ENCODE measurements around the gene OR5H2. TPM values are rescaled to one million over a fixed set of nuclear protein-coding genes. Genes with fewer than 3 reads are reported as not detected.

The OR5H2 gene
- not detected in 3 replicates for total RNA-seq
- long read RNA-seq: 0 reads

DNA sequence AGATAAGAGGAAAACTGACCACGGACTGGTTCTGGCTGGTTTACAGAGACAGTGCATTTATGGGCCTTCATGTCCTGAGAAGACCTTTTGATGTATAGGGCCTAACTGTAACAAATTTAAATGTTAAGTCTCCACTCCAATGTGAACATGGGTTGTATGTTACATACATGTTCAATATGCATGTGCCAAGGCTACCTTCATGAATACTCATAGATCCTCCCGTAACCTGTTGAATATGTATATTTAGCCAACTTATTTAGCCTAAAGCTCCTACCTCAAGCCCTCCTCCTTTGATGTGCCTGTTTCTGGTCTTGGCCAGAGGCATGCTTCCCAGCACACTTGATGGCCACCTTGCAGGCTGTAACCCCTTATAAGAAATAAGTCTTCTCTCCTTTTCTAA is at the start of gene OR5H2:
Gene OR5H2, plus strand, starts transcription at position 301 of the 400 bp plus-strand sequence. CDS start 398 bp downstream, outside the sequence.
- H3K36me3 Mint-ChIP-seq (ENCODE audit: low read depth): no peaks in the 10 kb centered on the region
- H3K4me3 Mint-ChIP-seq (ENCODE audit: unreplicated experiment): no peak within 1 kb of the TSS
- DNase-seq (ENCODE audit: low spot score): no peak
- H3K27me3 Mint-ChIP-seq (ENCODE audit: low read depth): peaks cover 8% of the 10 kb centered on the region
- no peaks in the 10 kb centered on the region for H3K4me1 Mint-ChIP-seq (ENCODE audit: low read depth)
- peaks cover 6% of the 10 kb centered on the region for H3K9me3 Mint-ChIP-seq (ENCODE audit: low read depth)
- TF ChIP-seq, protein P1, sequence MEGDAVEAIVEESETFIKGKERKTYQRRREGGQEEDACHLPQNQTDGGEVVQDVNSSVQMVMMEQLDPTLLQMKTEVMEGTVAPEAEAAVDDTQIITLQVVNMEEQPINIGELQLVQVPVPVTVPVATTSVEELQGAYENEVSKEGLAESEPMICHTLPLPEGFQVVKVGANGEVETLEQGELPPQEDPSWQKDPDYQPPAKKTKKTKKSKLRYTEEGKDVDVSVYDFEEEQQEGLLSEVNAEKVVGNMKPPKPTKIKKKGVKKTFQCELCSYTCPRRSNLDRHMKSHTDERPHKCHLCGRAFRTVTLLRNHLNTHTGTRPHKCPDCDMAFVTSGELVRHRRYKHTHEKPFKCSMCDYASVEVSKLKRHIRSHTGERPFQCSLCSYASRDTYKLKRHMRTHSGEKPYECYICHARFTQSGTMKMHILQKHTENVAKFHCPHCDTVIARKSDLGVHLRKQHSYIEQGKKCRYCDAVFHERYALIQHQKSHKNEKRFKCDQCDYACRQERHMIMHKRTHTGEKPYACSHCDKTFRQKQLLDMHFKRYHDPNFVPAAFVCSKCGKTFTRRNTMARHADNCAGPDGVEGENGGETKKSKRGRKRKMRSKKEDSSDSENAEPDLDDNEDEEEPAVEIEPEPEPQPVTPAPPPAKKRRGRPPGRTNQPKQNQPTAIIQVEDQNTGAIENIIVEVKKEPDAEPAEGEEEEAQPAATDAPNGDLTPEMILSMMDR (IDR thresholded peaks at IDR 0.05): no peak
- no peak within 1 kb of the TSS for H3K27ac Mint-ChIP-seq (ENCODE audit: unreplicated experiment)

DNA sequence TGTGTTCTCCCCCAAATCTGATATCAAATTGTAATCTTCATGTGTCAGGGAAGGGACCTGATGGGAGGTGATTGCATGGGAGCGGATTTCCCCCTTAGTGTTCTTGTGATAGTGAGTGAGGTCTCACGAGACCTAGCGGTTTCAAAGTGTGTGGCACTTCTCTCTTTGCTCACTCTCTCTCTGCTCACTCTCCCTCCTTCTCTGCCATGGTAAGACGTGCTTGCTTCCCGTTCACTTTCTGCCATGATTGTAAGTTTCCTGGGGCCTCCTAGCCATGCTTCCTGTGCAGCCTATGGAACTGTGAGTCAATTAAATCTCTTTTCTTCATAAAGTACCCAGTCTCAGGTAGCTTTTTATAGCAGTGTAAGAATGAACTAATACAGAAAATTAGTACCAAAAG is 48.8 kb upstream of the OR5H2 start:
- H3K36me3 Mint-ChIP-seq (ENCODE audit: low read depth): no peaks in the 10 kb centered on the region
- H3K4me3 Mint-ChIP-seq (ENCODE audit: unreplicated experiment): no peak overlapping the region
- TF ChIP-seq, protein P1 (IDR thresholded peaks at IDR 0.05): no peak
- no peak for DNase-seq (ENCODE audit: low spot score)
- peaks cover 7% of the 10 kb centered on the region for H3K27me3 Mint-ChIP-seq (ENCODE audit: low read depth)
- H3K9me3 Mint-ChIP-seq (ENCODE audit: low read depth): no peaks in the 10 kb centered on the region
- H3K4me1 Mint-ChIP-seq (ENCODE audit: low read depth): no peaks in the 10 kb centered on the region
- no peak overlapping the region for H3K27ac Mint-ChIP-seq (ENCODE audit: unreplicated experiment)

DNA sequence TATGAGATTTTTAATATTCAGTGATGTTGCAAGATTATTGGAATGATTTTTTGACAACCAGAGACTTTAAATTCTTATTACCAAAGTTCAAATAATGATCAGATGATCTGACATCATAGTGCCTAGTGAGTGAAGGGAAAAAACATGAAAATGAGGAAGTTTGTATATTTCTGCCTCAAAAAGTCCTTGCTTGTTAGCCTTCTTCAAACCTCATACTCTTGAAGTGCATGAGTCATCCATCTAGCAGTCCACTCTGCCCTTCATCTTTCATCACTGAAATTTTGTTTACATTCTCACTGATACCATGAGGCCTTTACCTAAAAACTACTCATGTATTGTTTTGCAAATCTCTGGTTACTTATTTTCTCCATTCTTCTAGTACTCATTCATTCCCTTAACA is 42.2 kb upstream of the OR5H2 start:
- no peaks in the 10 kb centered on the region for H3K36me3 Mint-ChIP-seq (ENCODE audit: low read depth)
- H3K9me3 Mint-ChIP-seq (ENCODE audit: low read depth): no peaks in the 10 kb centered on the region
- H3K27me3 Mint-ChIP-seq (ENCODE audit: low read depth): peaks cover 6% of the 10 kb centered on the region
- no peak overlapping the region for H3K27ac Mint-ChIP-seq (ENCODE audit: unreplicated experiment)
- DNase-seq (ENCODE audit: low spot score): no peak
- TF ChIP-seq, protein P1 (IDR thresholded peaks at IDR 0.05): no peak
- H3K4me3 Mint-ChIP-seq (ENCODE audit: unreplicated experiment): no peak overlapping the region
- H3K4me1 Mint-ChIP-seq (ENCODE audit: low read depth): no peaks in the 10 kb centered on the region

DNA sequence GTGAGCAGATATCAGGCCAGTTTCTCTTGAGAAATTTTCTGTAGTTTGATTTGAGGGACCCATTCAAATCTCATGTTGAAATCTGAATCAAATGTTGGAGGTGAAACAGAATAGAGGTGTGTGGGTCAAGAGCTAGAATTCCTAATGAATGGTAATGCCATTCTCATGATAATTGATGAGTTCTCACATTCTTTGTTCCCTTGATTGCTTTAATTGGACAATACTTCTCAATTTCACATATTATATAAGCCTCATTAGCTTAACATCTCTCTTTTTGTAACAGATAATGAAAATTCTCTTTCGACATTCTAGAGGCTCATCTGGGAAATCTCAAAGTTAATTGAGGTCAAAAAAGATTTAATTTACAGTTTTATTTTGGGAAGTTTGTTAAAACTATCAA is 40.1 kb upstream of the OR5H2 start:
- Mint-ChIP-seq H3K4me3 (ENCODE audit: unreplicated experiment) (no peak overlapping the region), H3K4me1 (ENCODE audit: low read depth) (no peaks in the 10 kb centered on the region), H3K9me3 (ENCODE audit: low read depth) (no peaks in the 10 kb centered on the region), H3K36me3 (ENCODE audit: low read depth) (no peaks in the 10 kb centered on the region), H3K27me3 (ENCODE audit: low read depth) (peaks cover 3% of the 10 kb centered on the region), H3K27ac (ENCODE audit: unreplicated experiment) (no peak overlapping the region)
- TF ChIP-seq, protein P1 (IDR thresholded peaks at IDR 0.05): no peak
- no peak for DNase-seq (ENCODE audit: low spot score)

DNA sequence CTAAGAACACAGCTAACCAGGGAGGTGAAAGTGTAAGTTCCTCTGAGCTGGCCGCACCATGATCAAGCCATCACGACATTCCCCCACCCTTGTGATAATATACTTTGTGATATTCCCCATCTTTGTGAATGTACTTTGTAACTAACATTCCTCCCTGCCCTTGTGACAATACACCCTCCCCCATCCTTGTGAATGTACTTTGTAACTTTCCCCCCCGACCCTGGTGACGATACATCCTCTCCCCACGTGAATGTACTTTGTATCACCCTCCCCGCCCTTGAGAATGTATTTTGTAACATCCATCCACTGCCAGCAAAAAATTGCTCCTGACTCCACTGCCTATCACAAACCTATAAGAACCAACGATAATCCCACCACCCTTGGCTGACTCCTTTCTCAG is 38.5 kb upstream of the OR5H2 start:
- TF ChIP-seq, protein P1 (IDR thresholded peaks at IDR 0.05): no peak
- Mint-ChIP-seq H3K4me3 (ENCODE audit: unreplicated experiment) (no peak overlapping the region), H3K9me3 (ENCODE audit: low read depth) (no peaks in the 10 kb centered on the region), H3K36me3 (ENCODE audit: low read depth) (no peaks in the 10 kb centered on the region), H3K4me1 (ENCODE audit: low read depth) (no peaks in the 10 kb centered on the region), H3K27me3 (ENCODE audit: low read depth) (peaks cover 2% of the 10 kb centered on the region), H3K27ac (ENCODE audit: unreplicated experiment) (no peak overlapping the region)
- no peak for DNase-seq (ENCODE audit: low spot score)
